Duodenal mucosa (tissue), 2 donors: ENCODE results near the gene HPN.

Experiments
- H3K27ac ChIP-seq: one replicate; pipeline ENCODE4 v1.7.0; 2013; ENCODE audit warnings: low read depth, low read length
- H3K27me3 ChIP-seq, 2 donors: one replicate each; pipeline ENCODE4 v1.7.0; 2013; ENCODE audit warnings: low read length in 2 of 2, control low read depth in 1 of 2; ENCODE audit not compliant: insufficient read depth in 2 of 2, control insufficient read depth in 1 of 2
- H3K36me3 ChIP-seq, 2 donors: one replicate each; pipeline ENCODE4 v1.7.0; 2013; ENCODE audit warnings: low read length in 2 of 2, control low read depth in 1 of 2; ENCODE audit not compliant: insufficient read depth in 2 of 2, control insufficient read depth in 1 of 2
- H3K4me1 ChIP-seq, 2 donors: one replicate each; pipeline ENCODE4 v1.7.0; 2013; ENCODE audit warnings: low read length in 2 of 2, control low read depth in 1 of 2; ENCODE audit not compliant: insufficient read depth in 2 of 2, control insufficient read depth in 1 of 2
- H3K4me3 ChIP-seq, 2 donors: one replicate each; pipeline ENCODE4 v1.7.0; 2013; ENCODE audit warnings: low read length in 2 of 2, low read depth in 1 of 2
- H3K9ac ChIP-seq, 2 donors: one replicate each; pipeline ENCODE4 v1.7.0; 2013; ENCODE audit warnings: low read length in 2 of 2, low read depth in 1 of 2
- H3K9me3 ChIP-seq, 2 donors: one replicate each; pipeline ENCODE4 v1.7.0; 2013; ENCODE audit warnings: low read length in 2 of 2, control low read depth in 1 of 2; ENCODE audit not compliant: control insufficient read depth in 1 of 2

HPN gene

GRCh38 chr19:35062942-35063341 is 21.4 kb downstream of the HPN start:
- no peaks in the 10 kb centered on the region for H3K4me1 ChIP-seq
- no peak overlapping the region for H3K27ac ChIP-seq
- no peaks in the 10 kb centered on the region for H3K9me3 ChIP-seq
- no peak overlapping the region for H3K4me3 ChIP-seq
- H3K27me3 ChIP-seq, result no peaks in the 10 kb centered on the region
- H3K9ac ChIP-seq, result no peak overlapping the region
- H3K36me3 ChIP-seq, result no peaks in the 10 kb centered on the region

DNA sequence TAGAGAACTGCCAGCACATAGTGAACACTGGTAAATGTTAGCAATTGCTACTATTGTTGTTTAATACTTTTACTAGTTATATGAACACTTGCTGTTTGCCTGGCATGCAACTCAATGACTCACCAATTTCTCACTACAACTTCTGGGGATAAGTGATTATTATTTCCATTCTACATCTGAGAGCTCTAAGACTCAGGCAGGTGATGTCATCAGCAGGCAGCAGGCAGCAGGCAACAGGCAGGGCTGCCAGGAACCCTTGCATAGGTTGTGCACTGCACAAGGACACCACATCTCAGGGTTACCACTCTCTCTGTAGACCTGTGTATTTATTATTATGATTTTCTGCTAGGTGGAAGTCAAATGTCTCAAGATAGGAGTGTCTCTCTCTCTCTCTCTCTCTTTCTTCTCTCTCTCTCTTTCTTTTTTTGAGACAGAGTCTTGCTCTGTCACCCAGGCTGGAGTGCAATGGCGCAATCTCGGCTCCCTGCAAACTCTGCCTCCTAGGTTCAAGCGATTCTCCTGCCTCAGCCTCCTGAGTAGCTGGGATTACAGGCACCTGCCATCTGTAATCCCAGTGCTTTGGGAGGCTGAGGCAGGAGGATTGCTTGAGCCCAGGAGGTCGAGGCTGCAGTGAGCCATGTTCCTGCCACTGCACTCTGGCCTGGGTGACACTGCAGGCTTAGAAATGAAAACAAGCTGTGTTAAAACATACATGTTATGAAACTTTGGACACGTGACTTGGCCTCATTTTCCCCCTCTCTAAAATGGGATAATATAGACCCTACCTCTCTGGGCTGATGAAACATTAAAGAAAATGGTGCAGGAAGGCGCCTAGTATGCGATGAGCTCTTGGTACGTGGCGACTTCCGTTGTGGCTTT is 22.7 kb downstream of the HPN start:
- Histone ChIP-seq H3K9me3 (no peaks in the 10 kb centered on the region), H3K4me1 (no peaks in the 10 kb centered on the region), H3K9ac (no peak overlapping the region), H3K27ac (no peak overlapping the region), H3K4me3 (no peak overlapping the region), H3K36me3 (no peaks in the 10 kb centered on the region), H3K27me3 (no peaks in the 10 kb centered on the region)

DNA sequence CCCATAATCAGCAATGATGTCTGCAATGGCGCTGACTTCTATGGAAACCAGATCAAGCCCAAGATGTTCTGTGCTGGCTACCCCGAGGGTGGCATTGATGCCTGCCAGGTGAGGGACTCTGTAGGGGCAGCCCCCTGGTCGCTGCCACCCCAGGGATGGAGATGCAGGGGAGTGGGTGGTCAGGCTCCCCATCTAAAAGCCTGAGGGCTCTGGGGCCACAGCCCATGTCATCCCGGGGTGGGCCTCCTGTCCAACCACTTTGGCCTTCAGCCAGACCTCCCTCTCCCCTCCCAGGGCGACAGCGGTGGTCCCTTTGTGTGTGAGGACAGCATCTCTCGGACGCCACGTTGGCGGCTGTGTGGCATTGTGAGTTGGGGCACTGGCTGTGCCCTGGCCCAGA is 24.1 kb downstream of the HPN start:
- Histone ChIP-seq H3K27ac (no peak overlapping the region), H3K4me3 (no peak overlapping the region), H3K4me1 (no peaks in the 10 kb centered on the region), H3K27me3 (no peaks in the 10 kb centered on the region), H3K36me3 (no peaks in the 10 kb centered on the region), H3K9ac (no peak overlapping the region), H3K9me3 (peaks cover 3 to 4% of the 10 kb centered on the region in 2 donors)

- no peak overlapping the region for H3K27ac ChIP-seq
- no peaks in the 10 kb centered on the region for H3K4me1 ChIP-seq
- no peaks in the 10 kb centered on the region for H3K36me3 ChIP-seq
- H3K9ac ChIP-seq, result no peak overlapping the region
- H3K27me3 ChIP-seq, result no peaks in the 10 kb centered on the region
- no peak overlapping the region for H3K4me3 ChIP-seq
- H3K9me3 ChIP-seq, result peaks cover 4 to 6% of the 10 kb centered on the region in 2 donors
These were observed 24.6 kb downstream of the HPN start for GRCh38 chr19:35066121-35066520.

- no peaks in the 10 kb centered on the region for H3K4me1 ChIP-seq
- peaks cover 4 to 6% of the 10 kb centered on the region in 2 donors for H3K9me3 ChIP-seq
- no peaks in the 10 kb centered on the region for H3K27me3 ChIP-seq
- no peak overlapping the region for H3K4me3 ChIP-seq
- no peak overlapping the region for H3K9ac ChIP-seq
- H3K27ac ChIP-seq, result no peak overlapping the region
- no peaks in the 10 kb centered on the region for H3K36me3 ChIP-seq
These were observed 25.4 kb downstream of the HPN start for GRCh38 chr19:35066691-35067563.

DNA sequence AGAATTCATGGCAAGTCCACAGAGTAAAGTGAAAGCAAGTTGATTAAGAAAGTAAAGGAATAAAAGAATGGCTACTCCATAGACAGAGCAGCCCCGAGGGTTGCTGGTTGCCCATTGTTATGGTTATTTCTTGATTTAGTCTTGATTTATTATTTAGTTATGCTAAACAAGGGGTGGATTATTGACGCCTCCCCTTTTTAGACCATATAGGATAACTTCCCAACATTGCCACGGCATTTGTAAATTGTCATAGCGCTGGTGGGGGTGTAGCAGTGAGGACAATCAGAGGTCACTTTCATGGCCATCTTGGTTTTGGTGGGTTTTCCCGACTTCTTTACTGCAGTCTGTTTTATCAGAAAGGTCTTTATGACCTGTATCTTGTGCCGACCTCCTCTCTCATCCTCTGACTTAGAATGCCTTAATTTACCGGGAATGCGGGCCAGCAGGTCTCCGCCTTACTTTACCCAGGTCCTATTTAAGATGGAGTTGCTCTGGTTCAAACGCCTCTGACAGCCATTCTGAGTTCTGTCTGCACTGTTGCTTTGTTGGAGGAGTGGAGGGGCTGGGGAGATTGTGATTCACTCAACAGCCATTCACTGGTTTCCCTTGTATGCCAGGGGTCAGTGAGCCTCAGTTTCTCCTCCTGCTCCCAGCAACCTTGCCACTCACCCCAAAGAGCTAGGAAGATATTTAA is 27.6 kb downstream of the HPN start:
- Histone ChIP-seq H3K9ac (no peak overlapping the region), H3K36me3 (no peaks in the 10 kb centered on the region)

DNA sequence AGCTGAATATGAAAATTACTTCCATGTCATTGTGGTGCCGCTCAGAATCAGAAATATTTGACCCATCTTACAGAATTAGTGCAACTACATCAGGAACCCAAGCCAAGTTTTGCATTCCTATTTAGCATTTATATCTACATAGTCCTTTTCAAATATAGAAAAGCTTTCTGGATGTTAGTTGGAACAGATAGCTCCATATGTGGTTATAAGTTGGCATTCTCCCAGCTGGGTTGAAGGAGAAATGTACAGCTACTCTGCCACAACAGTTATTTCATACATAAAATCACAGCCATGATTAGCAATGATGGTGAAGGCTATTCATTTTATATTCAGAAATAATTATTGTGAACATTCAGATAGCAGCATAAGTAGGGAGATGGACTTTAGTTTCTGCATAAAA is 28.2 kb downstream of the HPN start:
- no peak overlapping the region for H3K9ac ChIP-seq
- no peak overlapping the region for H3K4me3 ChIP-seq
- H3K4me1 ChIP-seq, result no peaks in the 10 kb centered on the region
- no peaks in the 10 kb centered on the region for H3K36me3 ChIP-seq
- no peak overlapping the region for H3K27ac ChIP-seq
- no peaks in the 10 kb centered on the region for H3K27me3 ChIP-seq
- H3K9me3 ChIP-seq, result peaks cover 4 to 6% of the 10 kb centered on the region in 2 donors

More for the DNA sequence above, 27.6 kb downstream of the HPN start:
- H3K9me3 ChIP-seq, result peaks cover 4 to 6% of the 10 kb centered on the region in 2 donors
- no peaks in the 10 kb centered on the region for H3K27me3 ChIP-seq
- H3K4me3 ChIP-seq, result no peak overlapping the region
- no peak overlapping the region for H3K27ac ChIP-seq
- no peaks in the 10 kb centered on the region for H3K4me1 ChIP-seq

GRCh38 chr19:35070471-35070870 is 28.9 kb downstream of the HPN start:
- H3K4me3 ChIP-seq, result no peak overlapping the region
- H3K9ac ChIP-seq, result no peak overlapping the region
- no peaks in the 10 kb centered on the region for H3K36me3 ChIP-seq
- H3K27me3 ChIP-seq, result no peaks in the 10 kb centered on the region
- no peaks in the 10 kb centered on the region for H3K4me1 ChIP-seq
- peaks cover 4 to 6% of the 10 kb centered on the region in 2 donors for H3K9me3 ChIP-seq
- H3K27ac ChIP-seq, result no peak overlapping the region

DNA sequence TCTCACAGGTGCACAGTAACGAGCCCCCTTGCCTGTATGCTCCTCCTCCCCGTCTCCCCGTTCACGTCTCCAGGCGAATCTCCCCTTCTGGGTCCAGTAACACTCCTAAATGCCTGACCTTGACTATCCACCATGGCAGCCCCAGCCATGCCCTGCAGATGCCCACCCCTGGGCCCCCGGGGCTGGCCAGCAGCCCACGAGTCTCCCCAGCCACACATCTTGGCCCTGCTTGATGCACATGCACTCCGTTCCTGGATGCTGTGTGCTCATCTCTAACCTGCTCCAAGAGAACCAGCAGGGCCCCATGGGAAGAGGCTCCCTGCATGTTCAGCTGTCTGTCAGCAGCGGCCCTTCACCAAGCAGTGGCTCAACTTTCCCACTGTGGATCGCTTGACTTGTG is 32.0 kb downstream of the HPN start:
- H3K4me3 ChIP-seq, result no peak overlapping the region
- H3K4me1 ChIP-seq, result no peaks in the 10 kb centered on the region
- H3K9ac ChIP-seq, result no peak overlapping the region
- H3K27me3 ChIP-seq, result no peaks in the 10 kb centered on the region
- H3K36me3 ChIP-seq, result no peaks in the 10 kb centered on the region
- H3K9me3 ChIP-seq, result peaks cover 4 to 6% of the 10 kb centered on the region in 2 donors
- no peak overlapping the region for H3K27ac ChIP-seq

DNA sequence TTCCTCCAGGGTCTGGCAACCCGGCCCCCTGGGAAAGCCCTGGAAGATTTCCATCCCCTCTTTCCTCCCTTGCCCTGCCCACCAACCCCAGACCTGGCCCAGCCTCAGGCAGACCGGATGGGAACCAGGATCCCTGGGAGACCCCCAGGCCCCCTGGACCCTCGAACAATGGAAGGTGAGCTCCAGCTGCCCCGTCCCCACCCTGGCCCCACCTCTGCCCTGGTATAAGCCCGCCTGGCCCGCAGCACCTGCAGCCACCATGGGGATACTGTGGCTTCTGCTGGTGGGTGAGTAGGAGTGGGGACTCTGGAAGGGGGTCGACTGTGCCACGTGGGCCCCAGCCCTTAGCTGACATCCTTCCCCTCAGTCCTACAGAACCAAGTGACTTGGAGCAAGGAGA is 32.4 kb downstream of the HPN start:
- Histone ChIP-seq H3K27me3 (no peaks in the 10 kb centered on the region), H3K27ac (no peak overlapping the region), H3K9me3 (peaks cover 4 to 6% of the 10 kb centered on the region in 2 donors), H3K4me1 (no peaks in the 10 kb centered on the region), H3K4me3 (no peak overlapping the region), H3K36me3 (no peaks in the 10 kb centered on the region), H3K9ac (no peak overlapping the region)
